ENCODE data around the gene ELMO1. TPM values are rescaled to one million over a fixed set of nuclear protein-coding genes. Genes with fewer than 3 reads are reported as not detected.
A peak's percentile ranks its signal among the peaks of the same experiment; 100 is the strongest.

Gene ELMO1
- total RNA-seq, 1 donor from 2014 or later: 30.3 TPM

DNA sequence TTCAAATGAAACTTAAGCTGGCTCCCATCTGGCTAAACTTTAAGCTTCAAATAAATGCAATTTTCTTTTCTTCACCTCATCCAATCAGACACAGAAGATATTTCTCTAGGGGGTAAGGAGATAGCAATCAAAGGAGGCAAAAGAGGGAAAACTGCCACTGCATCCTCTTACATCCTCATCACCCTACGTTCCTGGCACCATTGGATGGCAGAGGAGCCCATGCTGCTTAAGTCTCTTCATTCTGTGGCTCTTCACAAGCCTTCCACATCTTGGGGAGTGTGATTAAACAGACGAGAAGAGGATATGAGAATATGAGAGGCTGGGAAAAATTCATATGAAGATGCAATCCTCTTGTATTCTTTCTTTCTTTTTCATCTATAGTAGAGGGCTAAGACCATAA, 378.6 kb downstream of the ELMO1 start:
- DNase-seq (ENCODE audit: low read depth in 2 of 2): no peak

DNA sequence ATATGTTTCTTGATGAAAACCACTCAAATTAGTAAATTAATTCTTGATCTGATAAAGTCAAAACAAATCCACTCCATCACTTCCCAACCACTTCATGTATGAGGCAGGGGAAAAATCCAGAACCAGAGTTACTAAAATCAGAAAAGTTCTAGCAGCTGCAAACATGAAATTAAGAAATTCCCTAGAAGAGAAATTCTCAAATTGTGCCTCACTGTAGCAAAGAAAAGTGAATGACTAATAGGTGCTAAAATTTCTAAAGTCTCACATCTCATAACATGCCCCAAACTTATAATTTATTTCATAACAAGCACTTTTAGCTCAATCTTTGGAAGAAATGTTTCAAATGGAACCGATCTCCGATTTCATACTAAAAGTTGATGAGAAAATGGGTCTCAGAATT, 379.3 kb downstream of the ELMO1 start:
- no peak for DNase-seq (ENCODE audit: low read depth in 2 of 2)

- no peak for DNase-seq (ENCODE audit: low read depth in 2 of 2)
Observed at GRCh38 chr7:37068902-37069301, 379.8 kb downstream of the ELMO1 start.

- DNase-seq (ENCODE audit: low read depth in 2 of 2): no peak
Observed at GRCh38 chr7:37068038-37068437, 380.6 kb downstream of the ELMO1 start.

- peak in 1 of 2 donors; percentile 10 for DNase-seq (ENCODE audit: low read depth in 2 of 2)
Observed at GRCh38 chr7:37065779-37066271, 382.8 kb downstream of the ELMO1 start.

DNA sequence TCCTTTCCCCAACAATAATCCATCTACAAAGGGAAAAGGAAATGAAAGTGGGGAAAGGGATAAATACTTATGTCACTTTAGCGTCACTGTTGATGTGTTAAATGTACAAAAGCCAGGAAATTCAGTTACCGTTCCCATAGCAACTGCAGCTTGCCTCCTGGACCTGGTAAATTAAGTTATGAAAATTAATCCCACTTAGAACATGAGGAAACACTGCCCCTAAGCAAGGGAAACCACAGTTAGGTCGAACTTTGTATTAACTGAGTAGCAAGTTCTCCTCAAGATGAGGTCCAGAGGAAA, 386.2 kb downstream of the ELMO1 start:
- DNase-seq (ENCODE audit: low read depth in 2 of 2): peak; percentile 7 to 62

- no peak for DNase-seq (ENCODE audit: low read depth in 2 of 2)
Observed at GRCh38 chr7:37061849-37062559, 386.7 kb downstream of the ELMO1 start.

GRCh38 chr7:37056234-37056912, 392.3 kb downstream of the ELMO1 start:
- DNase-seq (ENCODE audit: low read depth in 2 of 2): no peak

DNA sequence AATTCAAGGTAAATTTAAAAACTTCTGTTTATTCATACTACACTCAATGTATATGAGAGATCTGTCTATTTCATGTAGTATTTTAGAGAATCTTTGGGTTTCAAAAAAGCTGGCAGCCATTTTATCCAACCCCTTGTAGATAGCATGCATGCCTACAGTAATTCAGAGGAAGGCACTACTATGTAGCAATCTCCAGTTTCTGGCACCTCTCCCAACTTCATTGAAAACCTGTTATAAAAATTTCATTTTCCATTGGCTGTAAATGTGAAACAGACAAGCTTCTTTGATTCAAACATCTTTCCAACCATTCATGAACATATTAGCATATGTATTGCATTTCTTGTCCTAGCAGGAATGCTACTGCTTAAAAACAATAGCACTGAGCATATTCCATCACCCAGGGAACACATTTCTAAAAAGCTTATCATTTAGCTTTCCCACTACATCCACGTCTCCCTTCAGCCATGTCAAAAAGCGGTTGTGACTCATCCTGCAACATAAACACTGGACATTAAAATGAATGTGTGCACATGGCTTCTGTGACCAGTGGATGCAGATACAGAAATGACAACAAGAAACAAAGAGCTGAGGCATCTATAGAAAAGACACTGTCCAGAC, 393.9 kb downstream of the ELMO1 start:
- DNase-seq (ENCODE audit: low read depth in 2 of 2): peak in 1 of 2 donors; percentile 21

- DNase-seq (ENCODE audit: low read depth in 2 of 2): peak in 1 of 2 donors; percentile 51
Observed at GRCh38 chr7:37052705-37053104, 396.0 kb downstream of the ELMO1 start.

GRCh38 chr7:37050801-37051200, 397.9 kb downstream of the ELMO1 start:
- peak in 1 of 2 donors; percentile 37 for DNase-seq (ENCODE audit: low read depth in 2 of 2)

DNA sequence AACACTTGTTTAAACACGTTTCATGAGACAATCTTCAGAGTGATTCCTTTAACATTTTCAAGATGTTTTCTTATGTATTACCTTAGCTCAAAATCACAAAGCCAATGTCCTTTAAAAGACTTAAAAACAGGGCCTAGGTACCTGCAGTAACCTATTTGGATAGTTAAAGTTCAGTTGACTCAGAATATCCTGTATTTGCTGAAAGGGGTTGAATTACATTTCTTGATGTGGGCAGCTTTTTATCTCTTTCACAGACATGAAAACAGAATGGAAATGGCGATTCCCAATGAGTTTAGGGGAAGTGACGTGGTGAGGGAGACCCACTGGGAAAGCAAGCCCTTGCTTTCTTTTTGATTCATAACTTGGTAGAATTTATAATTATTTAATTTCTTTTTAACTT, 400.0 kb downstream of the ELMO1 start:
- DNase-seq (ENCODE audit: low read depth in 2 of 2): no peak

DNA sequence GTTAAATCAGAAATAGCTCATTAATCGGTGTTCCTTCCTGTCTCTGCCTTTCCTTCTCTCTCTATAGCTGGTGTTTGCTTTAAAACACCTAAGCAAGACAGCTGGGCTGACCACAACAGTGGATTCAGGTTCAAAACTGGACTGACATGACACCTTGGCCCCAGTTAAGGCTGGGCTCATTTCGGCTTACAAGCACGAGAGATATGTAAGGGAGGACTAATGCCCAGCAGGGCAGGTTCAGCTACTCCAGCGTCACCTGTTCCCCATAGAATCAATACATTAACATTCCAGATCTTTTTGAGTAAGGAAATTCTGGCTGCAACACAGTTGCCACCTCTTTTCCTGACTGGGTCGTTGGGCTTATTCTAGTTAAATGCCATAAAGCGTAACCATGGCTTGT, 401.4 kb downstream of the ELMO1 start:
- no peak for DNase-seq (ENCODE audit: low read depth in 2 of 2)

DNA sequence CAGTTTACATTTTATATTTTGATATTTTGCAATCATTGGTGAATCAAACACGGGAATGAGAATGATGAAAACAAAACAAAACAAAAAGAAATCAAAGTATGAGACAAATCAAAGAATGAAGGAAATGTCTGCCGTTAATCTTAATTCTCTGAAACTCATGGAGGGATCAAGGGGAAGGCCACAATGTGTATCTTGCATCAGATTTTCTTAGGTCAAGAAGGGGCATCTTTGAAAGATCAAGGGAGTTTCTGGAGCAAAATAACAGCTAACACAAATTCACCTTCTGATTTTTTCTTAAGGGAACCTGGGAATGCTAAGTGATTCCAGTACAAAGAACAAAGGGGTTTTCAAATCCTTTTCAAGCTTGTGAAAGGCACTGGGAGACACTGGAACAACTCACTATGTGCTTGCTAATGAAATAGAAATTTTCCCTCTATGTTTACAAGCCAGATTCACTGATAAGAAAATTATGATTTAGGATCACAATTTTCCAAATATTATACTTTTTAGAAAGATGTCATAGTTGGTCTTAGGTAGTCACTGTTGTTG, 402.1 kb downstream of the ELMO1 start:
- DNase-seq (ENCODE audit: low read depth in 2 of 2): no peak

DNA sequence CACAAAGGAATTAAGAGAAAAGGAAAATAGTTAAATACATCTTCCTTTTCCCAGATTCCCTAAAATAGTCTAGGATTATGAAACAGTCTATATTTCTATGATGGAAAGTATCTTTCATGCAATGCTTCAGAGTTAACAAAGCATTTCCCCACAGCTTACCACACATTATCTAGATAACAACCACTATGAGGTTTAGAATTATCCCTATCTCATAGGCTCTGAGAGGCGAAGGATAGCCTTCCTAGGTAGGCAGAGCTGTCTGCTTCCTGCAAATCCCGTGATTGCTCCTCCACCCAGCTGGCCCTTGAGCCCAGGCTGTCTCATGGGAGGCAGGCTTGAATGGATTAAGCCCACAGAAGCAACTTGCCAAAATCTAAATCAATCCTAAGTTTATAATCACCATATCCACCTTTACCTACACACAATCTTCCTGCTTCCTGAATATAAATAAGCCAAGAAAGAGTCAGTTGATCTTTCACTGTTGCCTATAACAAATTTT, 402.9 kb downstream of the ELMO1 start:
- no peak for DNase-seq (ENCODE audit: low read depth in 2 of 2)

DNA sequence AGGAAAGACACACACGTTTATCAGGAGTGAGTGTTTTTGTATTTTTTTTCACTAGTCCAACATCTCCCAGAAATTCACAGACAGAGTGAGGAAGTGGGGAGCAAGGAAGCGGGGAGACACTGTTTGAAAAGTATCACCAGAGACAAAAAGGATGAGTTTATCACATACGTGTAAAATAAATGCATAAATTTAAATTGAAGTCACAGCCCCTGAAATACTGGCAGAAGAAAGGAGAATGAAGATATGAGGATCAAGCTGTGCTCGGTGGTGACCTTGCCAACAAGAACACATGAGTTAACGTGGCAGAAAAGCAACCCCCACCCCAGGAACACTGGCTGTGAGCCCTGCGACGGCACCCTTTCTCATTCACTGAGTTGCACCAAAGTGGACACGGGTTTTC, 407.2 kb downstream of the ELMO1 start:
- DNase-seq (ENCODE audit: low read depth in 2 of 2): no peak

DNA sequence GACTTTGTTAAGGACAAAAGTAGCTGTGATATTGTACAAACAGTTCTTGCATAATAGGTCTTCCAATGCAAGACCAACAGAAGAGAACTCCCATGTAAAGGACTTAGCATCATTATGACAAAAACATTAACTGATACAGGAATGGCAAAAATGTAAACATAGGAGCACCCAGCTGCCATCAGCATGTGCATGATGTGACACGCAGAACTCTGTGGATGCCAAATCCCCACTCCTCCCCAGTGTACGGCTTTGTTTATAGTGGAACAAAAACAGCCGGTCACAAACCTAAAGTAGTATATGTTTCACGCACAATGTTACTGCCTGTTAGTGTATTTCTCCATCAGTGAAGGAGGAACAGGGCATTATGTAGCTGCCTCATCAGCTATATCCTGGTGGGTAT, 408.3 kb downstream of the ELMO1 start:
- no peak for DNase-seq (ENCODE audit: low read depth in 2 of 2)

DNA sequence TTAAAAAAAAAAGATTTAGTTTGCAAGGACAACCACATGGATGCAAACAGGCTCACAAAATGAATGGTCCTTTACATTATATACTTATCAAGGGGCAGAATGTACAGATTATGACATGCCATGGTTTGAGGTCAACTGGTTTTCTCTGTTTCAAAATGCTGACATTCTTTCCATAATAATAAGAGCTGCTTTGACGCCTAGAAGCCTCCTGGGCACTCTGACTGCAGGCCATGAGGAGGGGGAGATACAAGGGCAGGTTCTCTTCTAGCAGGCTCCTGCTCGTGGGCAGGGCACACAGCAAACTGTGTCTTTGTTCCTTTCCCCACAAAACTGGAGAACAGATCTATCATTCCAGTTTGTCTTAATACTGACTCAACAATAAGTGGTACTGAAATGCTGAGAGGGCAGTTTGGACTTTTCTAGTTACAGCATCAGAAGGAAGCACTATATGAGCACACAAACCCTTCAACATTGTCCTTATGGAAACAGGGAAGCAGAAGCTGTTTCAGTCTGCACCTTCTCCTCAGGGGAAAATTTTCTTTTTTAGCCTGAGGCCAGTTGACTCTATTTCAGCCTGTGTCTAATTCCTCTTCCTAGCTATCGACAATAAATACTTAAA, 409.4 kb downstream of the ELMO1 start:
- DNase-seq (ENCODE audit: low read depth in 2 of 2): no peak

DNA sequence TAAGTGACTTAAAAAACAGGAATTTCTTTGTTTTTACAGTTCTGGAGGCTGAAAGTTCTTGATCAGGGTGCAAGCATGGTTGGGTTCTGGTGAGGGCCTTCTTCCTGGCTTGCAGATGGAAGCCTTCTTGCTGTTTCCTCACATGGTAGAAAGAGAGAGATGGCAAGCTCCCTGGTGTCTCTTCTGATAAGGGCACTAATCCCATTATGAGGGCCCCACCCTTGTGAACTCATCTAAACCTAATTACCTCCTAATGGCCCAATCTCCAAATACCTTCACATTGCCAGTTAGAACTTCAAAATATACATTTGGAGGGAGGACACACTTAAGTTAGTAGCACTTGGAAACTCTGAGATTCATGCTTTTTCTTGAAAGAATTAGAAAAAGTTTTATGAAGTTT, 410.0 kb downstream of the ELMO1 start:
- no peak for DNase-seq (ENCODE audit: low read depth in 2 of 2)

GRCh38 chr7:37037286-37037685, 411.4 kb downstream of the ELMO1 start:
- DNase-seq (ENCODE audit: low read depth in 2 of 2): peak; percentile 80 to 85

- no peak for DNase-seq (ENCODE audit: low read depth in 2 of 2)
Observed at GRCh38 chr7:37035631-37036030, 413.0 kb downstream of the ELMO1 start.

DNA sequence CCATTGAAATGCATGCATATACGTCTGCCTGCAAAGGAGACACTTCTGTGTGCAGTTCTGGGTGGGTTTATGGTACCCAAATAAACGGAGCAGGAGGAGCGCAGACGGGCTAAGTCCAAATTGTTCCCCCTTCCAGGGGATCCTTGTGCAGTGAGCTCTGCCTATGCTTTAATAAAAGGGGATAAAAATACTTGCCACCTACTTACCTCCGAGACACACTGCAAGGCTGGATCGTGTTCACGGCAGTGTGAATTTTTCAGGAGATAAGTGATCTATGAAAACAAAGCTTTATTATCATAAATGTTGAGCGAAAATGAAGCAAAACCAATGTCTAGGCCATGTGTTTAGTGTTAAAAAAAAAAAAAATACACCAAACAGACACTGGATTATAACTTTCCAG, 415.5 kb downstream of the ELMO1 start:
- DNase-seq (ENCODE audit: low read depth in 2 of 2): no peak
